ENCODE data around the gene SDK2. TPM values are rescaled to one million over a fixed set of nuclear protein-coding genes. Genes with fewer than 3 reads are reported as not detected.

The SDK2 gene
- total and polyA plus RNA-seq, 2 of the 4 experiments (the other 2 are of a cell fraction) = under 0.01 to 0.03 TPM

GRCh38 chr17:73560661-73561060, 83.6 kb downstream of the SDK2 start:
- no TSS peak for BruUV-seq (replicated peaks)
- no peak overlapping the region for H3K4me2 ChIP-seq (ENCODE audit: low read depth, low read length)
- H3K9me1 ChIP-seq (ENCODE audit: insufficient read depth, low read length) = no peaks in the 10 kb centered on the region
- H3K18ac ChIP-seq (ENCODE audit: low read depth, low read length) = no peak overlapping the region
- no peak overlapping the region for H2BK20ac ChIP-seq (ENCODE audit: low read depth, low read length)
- H3K27me3 ChIP-seq (ENCODE audit: control insufficient read depth, insufficient read depth, low read length) = no peaks in the 10 kb centered on the region
- in situ Hi-C loops (cut with MboI; ENCODE audit: low sequenced_read_pairs) (no loop called here), intact Hi-C loops (cut with micrococcal nuclease) (no loop called here), dilution Hi-C loops (cut with HindIII; ENCODE audit: low sequenced_read_pairs, unreplicated experiment) (no loop called here)
- no peak overlapping the region for H4K5ac ChIP-seq (ENCODE audit: low read depth, low read length)
- ATAC-seq (ENCODE audit: low read depth) (no peak), DNase-seq (no peak)
- TF ChIP-seq RCOR1 (IDR thresholded peaks at IDR 0.05; ENCODE audit: insufficient replicate concordance, low read length) (no peak), MAFK (IDR thresholded peaks at IDR 0.05; ENCODE audit: low read depth, low read length) (no peak), FOS (IDR thresholded peaks at IDR 0.05; ENCODE audit: low read depth, low read length) (no peak), BHLHE40 (IDR thresholded peaks at IDR 0.05; ENCODE audit: low read depth, low read length) (no peak), ELK1 (IDR thresholded peaks at IDR 0.05; ENCODE audit: borderline replicate concordance, low read depth, low read length) (no peak)
- H3K9ac ChIP-seq (ENCODE audit: low read depth, low read length) = no peak overlapping the region
- no peak overlapping the region for H3K23ac ChIP-seq (ENCODE audit: low read depth, low read length)
- H4K8ac ChIP-seq (ENCODE audit: low read depth in 2 of 2, low read length in 2 of 2) = no peak overlapping the region
- POLR2A ChIA-PET (ENCODE audit: unreplicated experiment) = no interaction called here
- no peaks in the 10 kb centered on the region; the same call in 1 of the 2 replicates for H3K9me3 ChIP-seq (ENCODE audit: control insufficient read depth, insufficient read depth, low read length)
- H3K4me1 ChIP-seq (ENCODE audit: control insufficient read depth, insufficient read depth, low read length) = no peaks in the 10 kb centered on the region
- H3K56ac ChIP-seq (ENCODE audit: extremely low read depth, insufficient read depth, low read length) = no peak overlapping the region
- no peak overlapping the region for H3K4me3 ChIP-seq (ENCODE audit: insufficient read depth, low read depth, low read length)
- CTCF ChIA-PET = no interaction called here
- H2AK9ac ChIP-seq (replicated peaks; ENCODE audit: low read depth, low read length, poor library complexity) = no peak overlapping the region
- no peak overlapping the region for H3K14ac ChIP-seq (replicated peaks; ENCODE audit: low read depth, low read length)
- H4K91ac ChIP-seq (ENCODE audit: insufficient read depth, low read depth, low read length) = no peak overlapping the region
- no peak overlapping the region for H3K27ac ChIP-seq (ENCODE audit: insufficient read depth, low read length)
- H2AFZ ChIP-seq (replicated peaks; ENCODE audit: low read length, poor library complexity) = no peak overlapping the region
- H3K79me1 ChIP-seq (ENCODE audit: low read depth in 1 of 2, low read length in 2 of 2) = no peaks in the 10 kb centered on the region
- no peak overlapping the region for H2BK120ac ChIP-seq (ENCODE audit: low read depth, low read length)
- no peak overlapping the region for H2BK5ac ChIP-seq (ENCODE audit: low read depth, low read length, poor library complexity, severe bottlenecking)
- 57% methylated on average over 1 of the region's 6 CpGs; no CpG with 5 or more reads in 1 of the 2 experiments for WGBS, 2 experiments (ENCODE audit: extremely low coverage in 2 of 2, insufficient read length in 1 of 2)
- H4K20me1 ChIP-seq (ENCODE audit: insufficient read depth, low read length) = no peaks in the 10 kb centered on the region
- no peak overlapping the region for H3K4ac ChIP-seq (ENCODE audit: low read depth, low read length)
- H2BK15ac ChIP-seq (ENCODE audit: low read depth, low read length) = no peak overlapping the region
- no peaks in the 10 kb centered on the region for H3K36me3 ChIP-seq (ENCODE audit: control insufficient read depth, insufficient read depth, low read length)
- no peak overlapping the region for H2AK5ac ChIP-seq (ENCODE audit: low read depth, low read length)
